HepG2 (cell line): ENCODE results near the gene CHST12. TPM values are rescaled to one million over a fixed set of nuclear protein-coding genes. Genes with fewer than 3 reads are reported as not detected.

Source experiments
- ATAC-seq: fragments of 200-7000 bp; cut with Tn5 transposase; 3 replicates; pipeline ENCODE4 v1.9.1; 2020; ENCODE audit warnings: mild to moderate bottlenecking, moderate library complexity
- BruUV-seq: library from RNA; stranded (reverse); fragments of 400-500 nt; replicated peaks from 2 replicates; lab custom pipeline; 2021; lab: Mats Ljungman, UMichigan
- CTCF ChIA-PET: fragments of 300-600 bp; formaldehyde crosslinking; extraction: SDS; loops from one replicate; lab custom pipeline; 2021; ENCODE audit warnings: low total read pairs, inconsistent platforms, low intra/inter-chr PET ratio; lab: Yijun Ruan, JAX
- POLR2A ChIA-PET: fragments of 350-600 bp; sonication (Branson Sonifier 250); formaldehyde crosslinking; loops from one replicate; lab custom pipeline; 2020; ENCODE audit warnings: antibody characterized with exemption, inconsistent platforms; lab: Yijun Ruan, JAX
- DNase-seq: peaks from one replicate; pipeline ENCODE4 v3.0.0-alpha.2; 2015; ENCODE audit warnings: low spot score
- FAIRE-seq: peaks from 3 replicates; lab custom pipeline; 2011; peaks lifted over from hg19 to GRCh38; lab: Jason Lieb, UNC
- H2AFZ ChIP-seq: one replicate; pipeline ENCODE4 v1.6.1; 2011; ENCODE audit warnings: low read length, inconsistent platforms
- H3K27ac ChIP-seq: fragments of 300-600 bp; 3 replicates; pipeline ENCODE4 v1.8.0; 2011; ENCODE audit warnings: mixed run types, mild to moderate bottlenecking, mixed read lengths, low read length, inconsistent platforms; ENCODE audit not compliant: insufficient read depth; ENCODE audit errors: extremely low read length
- H3K27me3 ChIP-seq, 2 experiments: fragments of 200-600 bp in 1 of 2; 2 replicates in 1 of 2; 3 replicates in 1 of 2; pipeline versions ENCODE4 v1.6.0 to v1.8.0; 2011; ENCODE audit warnings: low read length in 2 of 2, mild to moderate bottlenecking in 2 of 2, moderate library complexity in 2 of 2, inconsistent platforms in 1 of 2; ENCODE audit not compliant: insufficient read depth in 2 of 2, control insufficient read depth in 1 of 2
- H3K36me3 ChIP-seq, 2 experiments: fragments of 200-600 bp in 1 of 2; replicated peaks in 1 of 2; 2 replicates in 1 of 2; 3 replicates in 1 of 2; pipeline versions ENCODE4 v1.5.1 to v1.8.0; 2011; ENCODE audit warnings: low read length in 2 of 2, inconsistent platforms in 1 of 2; ENCODE audit not compliant: insufficient read depth in 2 of 2, control insufficient read depth in 1 of 2
- H3K4me1 ChIP-seq: 2 replicates; pipeline ENCODE4 v1.5.1; 2012; ENCODE audit warnings: low read length, inconsistent platforms; ENCODE audit not compliant: insufficient read depth
- H3K4me2 ChIP-seq: 2 replicates; pipeline ENCODE4 v1.6.0; 2011; ENCODE audit warnings: low read depth, low read length, inconsistent platforms
- H3K4me3 ChIP-seq, 3 experiments: fragments of 200-600 bp in 1 of 3; sonication (generic), shearing (Covaris generic) in 1 of 3; replicated peaks in 1 of 3; 2 replicates each; pipeline ENCODE4 v1.5.1; 2011 to 2016; ENCODE audit warnings: low read length in 3 of 3, inconsistent platforms in 2 of 3, low read depth in 2 of 3, mild to moderate bottlenecking in 2 of 3, control low read depth in 1 of 3, mixed read lengths in 1 of 3; ENCODE audit not compliant: insufficient read depth in 1 of 3
- H3K79me2 ChIP-seq: one replicate; pipeline ENCODE4 v1.6.1; 2011; ENCODE audit warnings: low read length, inconsistent platforms; ENCODE audit not compliant: insufficient read depth
- H3K9ac ChIP-seq: 2 replicates; pipeline ENCODE4 v1.6.0; 2011; ENCODE audit warnings: mild to moderate bottlenecking, low read depth, low read length, inconsistent platforms; ENCODE audit not compliant: insufficient read depth
- H3K9me3 ChIP-seq: 2 replicates; pipeline ENCODE4 v1.5.1; 2012; ENCODE audit warnings: mild to moderate bottlenecking, low read length
- H4K20me1 ChIP-seq: 2 replicates; pipeline ENCODE4 v1.6.0; 2011; ENCODE audit warnings: inconsistent platforms, mild to moderate bottlenecking, low read length, moderate library complexity; ENCODE audit not compliant: insufficient read depth
- ATF7-NPFF ChIP-seq: sonication (generic); formaldehyde crosslinking; IDR thresholded peaks from 2 replicates; pipeline ENCODE4 v1.8.1; 2023; ENCODE audit warnings: mild to moderate bottlenecking, low read depth, missing genetic modification reagents, moderate library complexity
- MED8 ChIP-seq: sonication (generic); formaldehyde crosslinking; IDR thresholded peaks from 2 replicates; pipeline ENCODE4 v1.8.1; 2023; ENCODE audit warnings: mild to moderate bottlenecking, missing genetic modification reagents; ENCODE audit not compliant: insufficient replicate concordance
- PAWR ChIP-seq: sonication (generic); formaldehyde crosslinking; IDR thresholded peaks from 2 replicates; pipeline ENCODE4 v1.4.0; 2020; ENCODE audit warnings: missing genetic modification reagents, mild to moderate bottlenecking, borderline replicate concordance
- RORA ChIP-seq: sonication (generic); formaldehyde crosslinking; IDR thresholded peaks from 2 replicates; pipeline ENCODE4 v1.5.0; 2020; ENCODE audit warnings: mild to moderate bottlenecking, missing genetic modification reagents, moderate library complexity
- SALL1 ChIP-seq: sonication (generic); formaldehyde crosslinking; IDR thresholded peaks from 2 replicates; pipeline ENCODE4 v1.8.0; 2022; ENCODE audit warnings: mild to moderate bottlenecking, missing genetic modification reagents
- SCMH1 ChIP-seq: sonication (generic); formaldehyde crosslinking; IDR thresholded peaks from 2 replicates; pipeline ENCODE4 v1.9.0; 2021; ENCODE audit warnings: missing genetic modification reagents, mild to moderate bottlenecking, borderline replicate concordance
- TMF1 ChIP-seq: sonication (generic); formaldehyde crosslinking; IDR thresholded peaks from 2 replicates; pipeline ENCODE4 v1.8.1; 2022; ENCODE audit warnings: low read depth, missing genetic modification reagents
- ZFY ChIP-seq: sonication (generic); formaldehyde crosslinking; IDR thresholded peaks from 2 replicates; pipeline ENCODE4 v1.4.0; 2020; ENCODE audit warnings: missing genetic modification reagents
- ZNF329 ChIP-seq: sonication (generic); formaldehyde crosslinking; IDR thresholded peaks from 2 replicates; pipeline ENCODE4 v1.9.0; 2021; ENCODE audit warnings: low read depth, mild to moderate bottlenecking, missing genetic modification reagents
- whole genome bisulfite sequencing: methylation state at CpG from one replicate; pipeline ENCODE4 v1.1.6; 2017; ENCODE audit warnings: low lambda C conversion rate; 5-methylcytosine and 5-hydroxymethylcytosine counted together
- in situ Hi-C: cut with HindIII; loops from 2 replicates; pipeline ENCODE4 v1.10.0; 2017; ENCODE audit warnings: low pct_unique_long_range_greater_than_20kb; ENCODE audit not compliant: extremely low pct_ligation_motif_present
- intact Hi-C: fragments of 100-400 bp; cut with micrococcal nuclease; formaldehyde crosslinking; loops from one replicate; pipeline ENCODE4 v1.10.0; 2022; ENCODE audit not compliant: unreplicated experiment
- polyA plus RNA-seq, 8 experiments: library from polyadenylated mRNA; depleted of rRNA in 3 of 8; stranded (reverse) in 7 of 8; unstranded in 1 of 8; fragments of >200 nt; fragmentation: Illumina TruSeq in 4 of 8; extraction: Trizol in 4 of 8; gene quantifications; 2 replicates each; pipeline versions ENCODE4 v1.2.1 to v1.2.3, GENCODE V29; 2011 to 2016; ENCODE audit warnings: low read depth in 4 of 8, missing spikeins in 1 of 8, mixed read lengths in 1 of 8; ENCODE audit not compliant: insufficient read depth in 1 of 8
- total RNA-seq, 5 experiments: library from RNA; depleted of rRNA; stranded (reverse); fragments of >200 nt; fragmentation: Illumina TruSeq; extraction: Trizol; gene quantifications; 2 replicates each; pipeline ENCODE4 v1.2.3, GENCODE V29; 2016; ENCODE audit warnings: low read depth in 1 of 5
- TF ChIP-seq, protein P1 (sequence below): IDR thresholded peaks from 2 replicates; pipeline ENCODE4 v1.6.1; 2016; ENCODE audit warnings: control low read depth
- TF ChIP-seq, protein P2 (sequence below): IDR thresholded peaks from 2 replicates; pipeline ENCODE4 v1.6.1; 2012; ENCODE audit warnings: inconsistent platforms
- TF ChIP-seq, protein P3 (sequence below): sonication (generic); formaldehyde crosslinking; IDR thresholded peaks from 2 replicates; pipeline ENCODE4 v1.4.0; 2020; ENCODE audit warnings: missing genetic modification reagents, mild to moderate bottlenecking, borderline replicate concordance
- TF ChIP-seq, protein P4 (sequence below), 2 experiments: sonication (generic) in 1 of 2; formaldehyde crosslinking in 1 of 2; IDR thresholded peaks; 2 replicates each; pipeline versions ENCODE4 v1.4.0 to v1.6.1; 2018 to 2020; ENCODE audit warnings: missing genetic modification reagents in 2 of 2, borderline replicate concordance in 1 of 2, low read depth in 1 of 2, mild to moderate bottlenecking in 1 of 2, missing biosample characterization in 1 of 2

The CHST12 gene
- total and polyA plus RNA-seq, 2 of the 13 experiments (the other 11 are each of a cell fraction or from before 2014, with no cell fraction given) = 6.4 to 15.8 TPM

DNA sequence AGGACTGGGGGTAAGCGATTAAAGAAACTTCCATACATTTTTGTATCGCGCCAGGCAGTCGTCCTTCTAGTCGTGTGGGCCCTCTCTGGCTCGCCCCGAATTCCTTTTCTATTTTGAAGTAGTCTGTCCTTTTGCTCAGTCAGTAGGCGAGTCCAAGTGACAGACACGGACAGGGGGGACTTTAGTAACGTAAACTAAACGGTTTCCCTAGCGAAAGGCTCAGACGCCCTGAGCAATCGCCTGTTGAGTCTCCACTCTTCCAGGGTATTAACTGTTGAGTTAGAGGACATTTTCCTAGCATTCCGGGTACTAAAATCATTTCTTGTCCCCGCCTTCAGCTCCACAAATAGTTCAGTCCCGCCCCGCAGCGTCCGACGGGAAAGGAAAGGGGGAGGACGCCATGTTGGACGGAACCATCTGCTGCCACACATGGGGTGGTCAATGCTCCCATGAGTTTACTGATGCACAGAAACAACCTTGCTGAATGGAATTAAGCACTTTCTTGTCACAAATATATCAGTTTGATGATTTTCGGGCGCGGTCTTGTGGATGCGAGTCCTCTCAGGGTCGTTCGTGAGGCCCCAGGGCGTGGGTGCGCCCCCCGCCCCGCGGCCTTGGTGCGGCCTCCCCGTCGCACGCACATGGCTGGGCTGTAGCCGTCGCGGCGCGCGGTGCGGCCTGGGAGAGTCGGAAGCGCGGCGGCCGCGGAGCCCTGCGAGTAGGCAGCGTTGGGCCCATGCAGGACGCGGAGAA, 49.0 kb upstream of the CHST12 start, which contains the start of gene EIF3B (continued):
- no peak for TF ChIP-seq ATF7-NPFF (CRISPR knock-in tag)

DNA sequence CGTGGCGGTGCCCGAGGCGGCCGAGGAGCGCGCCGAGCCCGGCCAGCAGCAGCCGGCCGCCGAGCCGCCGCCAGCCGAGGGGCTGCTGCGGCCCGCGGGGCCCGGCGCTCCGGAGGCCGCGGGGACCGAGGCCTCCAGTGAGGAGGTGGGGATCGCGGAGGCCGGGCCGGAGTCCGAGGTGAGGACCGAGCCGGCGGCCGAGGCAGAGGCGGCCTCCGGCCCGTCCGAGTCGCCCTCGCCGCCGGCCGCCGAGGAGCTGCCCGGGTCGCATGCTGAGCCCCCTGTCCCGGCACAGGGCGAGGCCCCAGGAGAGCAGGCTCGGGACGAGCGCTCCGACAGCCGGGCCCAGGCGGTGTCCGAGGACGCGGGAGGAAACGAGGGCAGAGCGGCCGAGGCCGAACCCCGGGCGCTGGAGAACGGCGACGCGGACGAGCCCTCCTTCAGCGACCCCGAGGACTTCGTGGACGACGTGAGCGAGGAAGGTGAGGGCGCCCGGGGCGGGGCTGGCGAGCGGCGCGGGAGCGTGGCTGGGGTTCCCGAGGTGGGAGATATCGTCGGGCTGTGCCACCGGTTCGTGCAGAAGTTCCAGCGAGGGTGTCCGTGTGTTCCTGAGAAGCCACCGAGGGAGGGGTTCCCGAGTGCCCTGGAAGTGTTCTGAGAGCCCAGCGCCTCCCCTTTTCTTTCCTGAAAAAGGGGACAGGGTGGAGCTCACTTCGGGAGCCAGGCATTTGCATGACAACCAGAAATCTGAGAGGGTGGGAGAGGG, 48.3 kb upstream of the CHST12 start:
- Histone ChIP-seq H3K4me1 (peaks cover 61% of the 10 kb centered on the region), H3K4me3 (peak overlapping the region; percentile 96 to 98 (median 97)), H2AFZ (no peak overlapping the region), H3K27ac (peak overlapping the region; percentile 100), H3K36me3 (peaks cover 8 to 31% of the 10 kb centered on the region in 2 experiments; a peak in 4 of 5 replicates), H3K79me2 (peaks cover 66% of the 10 kb centered on the region), H3K27me3 (no peaks in the 10 kb centered on the region; a peak in 1 of 5 replicates), H3K4me2 (peak overlapping the region; percentile 80), H3K9ac (peak overlapping the region; percentile 100), H3K9me3 (no peaks in the 10 kb centered on the region), H4K20me1 (peaks cover 43% of the 10 kb centered on the region)
- in situ Hi-C loops (no loop called here), intact Hi-C loops (loop anchor here (2.0 kb wide), 1 partner anchor 112 kb away; the partner anchor contains the start of genes MRM2 and NUDT1)
- FAIRE-seq = no peak
- DNase-seq = no peak
- no peak for ATAC-seq
- 0% methylated on average over 1 of the region's 92 CpGs for WGBS
- BruUV-seq = no TSS peak
- ChIA-PET CTCF (no interaction called here), POLR2A (interaction anchor here (1.2 to 1.7 kb wide), 4 partner anchors 21 to 113 kb away, joined by 3 to 9 read pairs (median 4); partner anchors contain the start of genes MRM2, NUDT1 and SNX8)
- no peak for TF ChIP-seq MED8 (CRISPR knock-in tag)
- TF ChIP-seq, protein P1, sequence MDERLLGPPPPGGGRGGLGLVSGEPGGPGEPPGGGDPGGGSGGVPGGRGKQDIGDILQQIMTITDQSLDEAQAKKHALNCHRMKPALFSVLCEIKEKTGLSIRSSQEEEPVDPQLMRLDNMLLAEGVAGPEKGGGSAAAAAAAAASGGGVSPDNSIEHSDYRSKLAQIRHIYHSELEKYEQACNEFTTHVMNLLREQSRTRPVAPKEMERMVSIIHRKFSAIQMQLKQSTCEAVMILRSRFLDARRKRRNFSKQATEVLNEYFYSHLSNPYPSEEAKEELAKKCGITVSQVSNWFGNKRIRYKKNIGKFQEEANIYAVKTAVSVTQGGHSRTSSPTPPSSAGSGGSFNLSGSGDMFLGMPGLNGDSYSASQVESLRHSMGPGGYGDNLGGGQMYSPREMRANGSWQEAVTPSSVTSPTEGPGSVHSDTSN (CRISPR knock-in tag) = no peak
- TF ChIP-seq, protein P2, sequence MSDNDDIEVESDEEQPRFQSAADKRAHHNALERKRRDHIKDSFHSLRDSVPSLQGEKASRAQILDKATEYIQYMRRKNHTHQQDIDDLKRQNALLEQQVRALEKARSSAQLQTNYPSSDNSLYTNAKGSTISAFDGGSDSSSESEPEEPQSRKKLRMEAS = 0 out of 2 replicates have a peak, but pooled peaks have one; percentile 18
- TF ChIP-seq PAWR (CRISPR knock-in tag) = no peak
- TF ChIP-seq SALL1 = no peak
- peak; percentile 38; the same call in 1 of the 2 replicates for TF ChIP-seq ZFY (CRISPR knock-in tag)
- TF ChIP-seq SCMH1 (CRISPR knock-in tag) = no peak
- TF ChIP-seq, protein P3, sequence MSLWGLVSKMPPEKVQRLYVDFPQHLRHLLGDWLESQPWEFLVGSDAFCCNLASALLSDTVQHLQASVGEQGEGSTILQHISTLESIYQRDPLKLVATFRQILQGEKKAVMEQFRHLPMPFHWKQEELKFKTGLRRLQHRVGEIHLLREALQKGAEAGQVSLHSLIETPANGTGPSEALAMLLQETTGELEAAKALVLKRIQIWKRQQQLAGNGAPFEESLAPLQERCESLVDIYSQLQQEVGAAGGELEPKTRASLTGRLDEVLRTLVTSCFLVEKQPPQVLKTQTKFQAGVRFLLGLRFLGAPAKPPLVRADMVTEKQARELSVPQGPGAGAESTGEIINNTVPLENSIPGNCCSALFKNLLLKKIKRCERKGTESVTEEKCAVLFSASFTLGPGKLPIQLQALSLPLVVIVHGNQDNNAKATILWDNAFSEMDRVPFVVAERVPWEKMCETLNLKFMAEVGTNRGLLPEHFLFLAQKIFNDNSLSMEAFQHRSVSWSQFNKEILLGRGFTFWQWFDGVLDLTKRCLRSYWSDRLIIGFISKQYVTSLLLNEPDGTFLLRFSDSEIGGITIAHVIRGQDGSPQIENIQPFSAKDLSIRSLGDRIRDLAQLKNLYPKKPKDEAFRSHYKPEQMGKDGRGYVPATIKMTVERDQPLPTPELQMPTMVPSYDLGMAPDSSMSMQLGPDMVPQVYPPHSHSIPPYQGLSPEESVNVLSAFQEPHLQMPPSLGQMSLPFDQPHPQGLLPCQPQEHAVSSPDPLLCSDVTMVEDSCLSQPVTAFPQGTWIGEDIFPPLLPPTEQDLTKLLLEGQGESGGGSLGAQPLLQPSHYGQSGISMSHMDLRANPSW (CRISPR knock-in tag) = no peak
- no peak for TF ChIP-seq ZNF329 (CRISPR knock-in tag)
- TF ChIP-seq RORA (CRISPR knock-in tag) = no peak
- peak; percentile 79; the same call in 1 of the 2 replicates for TF ChIP-seq TMF1 (CRISPR knock-in tag)
- TF ChIP-seq, protein P4, sequence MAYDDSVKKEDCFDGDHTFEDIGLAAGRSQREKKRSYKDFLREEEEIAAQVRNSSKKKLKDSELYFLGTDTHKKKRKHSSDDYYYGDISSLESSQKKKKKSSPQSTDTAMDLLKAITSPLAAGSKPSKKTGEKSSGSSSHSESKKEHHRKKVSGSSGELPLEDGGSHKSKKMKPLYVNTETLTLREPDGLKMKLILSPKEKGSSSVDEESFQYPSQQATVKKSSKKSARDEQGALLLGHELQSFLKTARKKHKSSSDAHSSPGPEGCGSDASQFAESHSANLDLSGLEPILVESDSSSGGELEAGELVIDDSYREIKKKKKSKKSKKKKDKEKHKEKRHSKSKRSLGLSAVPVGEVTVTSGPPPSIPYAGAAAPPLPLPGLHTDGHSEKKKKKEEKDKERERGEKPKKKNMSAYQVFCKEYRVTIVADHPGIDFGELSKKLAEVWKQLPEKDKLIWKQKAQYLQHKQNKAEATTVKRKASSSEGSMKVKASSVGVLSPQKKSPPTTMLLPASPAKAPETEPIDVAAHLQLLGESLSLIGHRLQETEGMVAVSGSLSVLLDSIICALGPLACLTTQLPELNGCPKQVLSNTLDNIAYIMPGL (CRISPR knock-in tag; IDR thresholded peaks at IDR 0.05; ENCODE audit: borderline replicate concordance in 1 of 2, low read depth in 1 of 2) = 0 out of 4 replicates have a peak, but pooled peaks of 1 of the 2 experiments have one; percentile 5
